HepG2 (cell line): Measurements from ENCODE around the gene IGFN1. TPM values are rescaled to one million over a fixed set of nuclear protein-coding genes. Genes with fewer than 3 reads are reported as not detected.

Experiments
- CCDC6 ChIP-seq: sonication (generic); formaldehyde crosslinking; IDR thresholded peaks from 2 replicates; pipeline ENCODE4 v1.8.1; 2022; ENCODE audit warnings: mild to moderate bottlenecking, missing genetic modification reagents, moderate library complexity
- HMG20B ChIP-seq: conservative IDR thresholded peaks from 2 replicates; pipeline ENCODE4 v1.6.1; 2016; ENCODE audit warnings: missing genetic modification reagents, missing compliant biosample characterization
- MED1 ChIP-seq: sonication (generic); formaldehyde crosslinking; IDR thresholded peaks from 2 replicates; pipeline ENCODE4 v1.4.0; 2020; ENCODE audit warnings: missing genetic modification reagents
- MTERF4 ChIP-seq: sonication (generic); formaldehyde crosslinking; IDR thresholded peaks from 2 replicates; pipeline ENCODE4 v1.8.0; 2023; ENCODE audit warnings: mild to moderate bottlenecking, missing genetic modification reagents
- NAIF1 ChIP-seq: sonication (generic); formaldehyde crosslinking; IDR thresholded peaks from 2 replicates; pipeline ENCODE4 v1.5.0; 2020; ENCODE audit warnings: mild to moderate bottlenecking, missing genetic modification reagents, borderline replicate concordance
- PLRG1 ChIP-seq: fragments of 450-650 bp; conservative IDR thresholded peaks from 2 replicates; pipeline ENCODE4 v1.6.1; 2016
- RBFOX2 ChIP-seq: fragments of 200-400 bp; formaldehyde crosslinking; IDR thresholded peaks from 2 replicates; pipeline ENCODE4 v1.6.1; 2017; ENCODE audit warnings: low read depth, mild to moderate bottlenecking, low read length
- SETDB1 ChIP-seq: sonication (generic); formaldehyde crosslinking; IDR thresholded peaks from 2 replicates; pipeline ENCODE4 v1.5.1; 2020; ENCODE audit warnings: missing genetic modification reagents, mild to moderate bottlenecking, borderline replicate concordance
- SMARCE1 ChIP-seq: fragments of 450-650 bp; IDR thresholded peaks from 2 replicates; pipeline ENCODE4 v1.6.1; 2017; ENCODE audit warnings: borderline replicate concordance
- SPEN ChIP-seq: sonication (generic); formaldehyde crosslinking; IDR thresholded peaks from 2 replicates; pipeline ENCODE4 v1.5.1; 2020; ENCODE audit warnings: low read depth, mild to moderate bottlenecking, missing genetic modification reagents
- ZBTB14 ChIP-seq: sonication (generic); formaldehyde crosslinking; IDR thresholded peaks from 2 replicates; pipeline ENCODE4 v1.4.0; 2020; ENCODE audit warnings: missing genetic modification reagents
- ZFP82 ChIP-seq: sonication (generic); formaldehyde crosslinking; IDR thresholded peaks from 2 replicates; pipeline ENCODE4 v1.5.1; 2020; ENCODE audit warnings: mild to moderate bottlenecking, missing genetic modification reagents, borderline replicate concordance
- ZKSCAN8 ChIP-seq: IDR thresholded peaks from 2 replicates; pipeline ENCODE4 v1.6.1; 2016; ENCODE audit warnings: borderline replicate concordance, missing genetic modification reagents, missing compliant biosample characterization
- ZNF121 ChIP-seq: sonication (generic); formaldehyde crosslinking; IDR thresholded peaks from 2 replicates; pipeline ENCODE4 v1.5.0; 2020; ENCODE audit warnings: mild to moderate bottlenecking, missing genetic modification reagents
- ZNF224 ChIP-seq: sonication (generic); formaldehyde crosslinking; IDR thresholded peaks from 2 replicates; pipeline ENCODE4 v1.5.0; 2020; ENCODE audit warnings: mild to moderate bottlenecking, missing genetic modification reagents
- ZNF256 ChIP-seq: sonication (generic); formaldehyde crosslinking; conservative IDR thresholded peaks from 2 replicates; pipeline ENCODE4 v1.4.0; 2020; ENCODE audit warnings: missing genetic modification reagents
- ZNF280B ChIP-seq: sonication (generic); formaldehyde crosslinking; IDR thresholded peaks from 2 replicates; pipeline ENCODE4 v1.5.0; 2020; ENCODE audit warnings: missing genetic modification reagents, mild to moderate bottlenecking, borderline replicate concordance
- ZNF292 ChIP-seq: sonication (generic); formaldehyde crosslinking; IDR thresholded peaks from 2 replicates; pipeline ENCODE4 v1.8.1; 2022; ENCODE audit warnings: mild to moderate bottlenecking, low read depth, missing genetic modification reagents, borderline replicate concordance
- ZNF552 ChIP-seq: sonication (generic); formaldehyde crosslinking; IDR thresholded peaks from 2 replicates; pipeline ENCODE4 v1.9.0; 2022; ENCODE audit warnings: missing genetic modification reagents, mild to moderate bottlenecking, borderline replicate concordance
- ZNF772 ChIP-seq: sonication (generic); formaldehyde crosslinking; IDR thresholded peaks from 2 replicates; pipeline ENCODE4 v1.5.0; 2020; ENCODE audit warnings: mild to moderate bottlenecking, missing genetic modification reagents
- polyA plus RNA-seq, 8 experiments: library from polyadenylated mRNA; depleted of rRNA in 3 of 8; stranded (reverse) in 7 of 8; unstranded in 1 of 8; fragments of >200 nt; fragmentation: Illumina TruSeq in 4 of 8; extraction: Trizol in 4 of 8; gene quantifications; 2 replicates each; pipeline versions ENCODE4 v1.2.1 to v1.2.3, GENCODE V29; 2011 to 2016; ENCODE audit warnings: low read depth in 4 of 8, missing spikeins in 1 of 8, mixed read lengths in 1 of 8; ENCODE audit not compliant: insufficient read depth in 1 of 8
- total RNA-seq, 5 experiments: library from RNA; depleted of rRNA; stranded (reverse); fragments of >200 nt; fragmentation: Illumina TruSeq; extraction: Trizol; gene quantifications; 2 replicates each; pipeline ENCODE4 v1.2.3, GENCODE V29; 2016; ENCODE audit warnings: low read depth in 1 of 5

IGFN1 gene
- total and polyA plus RNA-seq, 2 of the 13 experiments (the other 11 are each of a cell fraction or from before 2014, with no cell fraction given), result 0.04 to 0.05 TPM

GRCh38 chr1:201153474-201154388 is 36.9 kb upstream of the IGFN1 start (continued):
- TF ChIP-seq ZBTB14, result no peak
- no peak for TF ChIP-seq CCDC6 (CRISPR knock-in tag)
- TF ChIP-seq SMARCE1, result no peak
- TF ChIP-seq ZNF292 (CRISPR knock-in tag), result 0 out of 2 replicates have a peak, but pooled peaks have one; percentile 49
- TF ChIP-seq ZNF224, result no peak
- peak; percentile 45; the same call in 1 of the 2 replicates for TF ChIP-seq NAIF1 (CRISPR knock-in tag)
- TF ChIP-seq ZFP82 (CRISPR knock-in tag), result no peak
- no peak for TF ChIP-seq HMG20B (CRISPR knock-in tag)
- TF ChIP-seq ZKSCAN8 (CRISPR knock-in tag), result no peak
- peak; percentile 49; the same call in 1 of the 2 replicates for TF ChIP-seq ZNF256 (CRISPR knock-in tag)
- no peak for TF ChIP-seq SETDB1 (CRISPR knock-in tag)
- TF ChIP-seq ZNF552 (CRISPR knock-in tag), result no peak
- TF ChIP-seq SPEN, result peak; percentile 6; the same call in 1 of the 2 replicates
- peak; percentile 48; the same call in 1 of the 2 replicates for TF ChIP-seq ZNF772 (CRISPR knock-in tag)
- TF ChIP-seq ZNF121, result no peak
- no peak for TF ChIP-seq PLRG1
- peak; percentile 73 for TF ChIP-seq RBFOX2
- TF ChIP-seq MED1 (CRISPR knock-in tag), result no peak
- 0 out of 2 replicates have a peak, but pooled peaks have one; percentile 15 for TF ChIP-seq MTERF4 (CRISPR knock-in tag)
- peak; percentile 34; the same call in 1 of the 2 replicates for TF ChIP-seq ZNF280B
